GM21825 (cell line): ENCODE measurements around the gene MRPL2.

ENCODE experiments used
- ATAC-seq: cut with Tn5 transposase; IDR thresholded peaks from one replicate; pipeline ENCODE4 v1.9.1; 2021; ENCODE audit warnings: mild to moderate bottlenecking, moderate library complexity; ENCODE audit not compliant: unreplicated experiment

The MRPL2 gene

GRCh38 chr6:43021270-43022047, 37.8 kb downstream of the MRPL2 start, which contains the start of gene RRP36:
TSS of gene RRP36 (plus strand) at chr6:43021623. CDS start at chr6:43021655, 32 bp downstream.
- ATAC-seq, result peak; percentile 72

GRCh38 chr6:43020847-43021246, 38.4 kb downstream of the MRPL2 start:
- ATAC-seq, result no peak

- ATAC-seq, result no peak
Observed at GRCh38 chr6:43020052-43020705, 39.1 kb downstream of the MRPL2 start.

GRCh38 chr6:43019152-43019551, 40.1 kb downstream of the MRPL2 start:
- no peak for ATAC-seq

GRCh38 chr6:43016943-43017334, 42.3 kb downstream of the MRPL2 start:
- no peak for ATAC-seq

GRCh38 chr6:43016176-43016942, 42.9 kb downstream of the MRPL2 start:
- no peak for ATAC-seq

GRCh38 chr6:43014434-43014909, 44.8 kb downstream of the MRPL2 start:
- ATAC-seq, result no peak

- peak; percentile 86 for ATAC-seq
Observed at GRCh38 chr6:43013843-43014433, 45.3 kb downstream of the MRPL2 start, which contains the start of the genes KLHDC3 and MEA1. TSS of gene KLHDC3 (plus strand) at chr6:43014249. CDS start at chr6:43017193, 2,944 bp downstream. TSS of gene MEA1 (minus strand) at chr6:43013946. CDS start at chr6:43013813, 133 bp downstream.

- peak; percentile 1 for ATAC-seq
Observed at GRCh38 chr6:43013097-43013842, 46.0 kb downstream of the MRPL2 start.

- ATAC-seq, result no peak
Observed at GRCh38 chr6:43012364-43012763, 46.9 kb downstream of the MRPL2 start.

- ATAC-seq, result no peak
Observed at GRCh38 chr6:43011207-43011606, 48.0 kb downstream of the MRPL2 start.

- ATAC-seq, result no peak
Observed at GRCh38 chr6:43009124-43009523, 50.1 kb downstream of the MRPL2 start.

GRCh38 chr6:43007126-43007525, 52.1 kb downstream of the MRPL2 start:
- ATAC-seq, result no peak

- no peak for ATAC-seq
Observed at GRCh38 chr6:43006251-43006650, 53.0 kb downstream of the MRPL2 start.

GRCh38 chr6:43005844-43006243, 53.4 kb downstream of the MRPL2 start:
- ATAC-seq, result no peak
